PC-3 (cell line): ENCODE data around the gene ELK4.

ENCODE experiments used
- EZH2 ChIP-seq: fragments of 300-600 bp; sonication (generic); IDR thresholded peaks from one replicate; pipeline ENCODE4 v1.6.1; 2017; ENCODE audit warnings: antibody characterized with exemption, mild to moderate bottlenecking, low read length; ENCODE audit not compliant: unreplicated experiment
- TF ChIP-seq, protein P1 (sequence below): fragments of 300-600 bp; sonication (generic); conservative IDR thresholded peaks from 2 replicates; pipeline ENCODE4 v1.5.1; 2017; ENCODE audit warnings: antibody characterized with exemption, low read depth, mild to moderate bottlenecking, low read length

DNA sequence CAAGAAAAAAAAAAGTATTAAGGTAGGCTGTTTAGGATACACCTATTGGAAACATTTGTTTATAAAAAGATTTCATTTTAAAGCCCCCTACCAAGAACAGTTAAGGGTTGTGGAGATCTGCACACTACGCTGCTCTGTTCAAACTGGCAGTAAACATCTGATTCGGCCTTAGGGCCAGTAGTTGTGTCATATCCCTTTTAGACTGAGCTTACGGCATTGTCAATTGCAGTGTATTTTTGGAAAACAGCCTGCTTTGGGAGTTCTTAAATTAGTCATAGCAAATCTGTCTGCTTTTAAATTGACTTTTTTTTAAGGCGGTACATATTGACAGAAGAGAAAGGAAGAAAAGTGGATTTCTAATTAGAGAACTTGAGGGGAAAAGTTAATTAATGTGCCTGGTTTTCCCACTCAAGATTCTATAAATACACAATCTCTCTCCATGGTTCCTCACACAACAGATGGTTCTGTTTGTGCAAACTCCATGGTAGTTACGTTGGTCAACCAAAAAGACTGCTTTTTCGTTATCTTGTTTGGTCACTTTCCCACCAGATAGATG lies 1.7 kb upstream of the ELK4 start:
- TF ChIP-seq, protein P1, sequence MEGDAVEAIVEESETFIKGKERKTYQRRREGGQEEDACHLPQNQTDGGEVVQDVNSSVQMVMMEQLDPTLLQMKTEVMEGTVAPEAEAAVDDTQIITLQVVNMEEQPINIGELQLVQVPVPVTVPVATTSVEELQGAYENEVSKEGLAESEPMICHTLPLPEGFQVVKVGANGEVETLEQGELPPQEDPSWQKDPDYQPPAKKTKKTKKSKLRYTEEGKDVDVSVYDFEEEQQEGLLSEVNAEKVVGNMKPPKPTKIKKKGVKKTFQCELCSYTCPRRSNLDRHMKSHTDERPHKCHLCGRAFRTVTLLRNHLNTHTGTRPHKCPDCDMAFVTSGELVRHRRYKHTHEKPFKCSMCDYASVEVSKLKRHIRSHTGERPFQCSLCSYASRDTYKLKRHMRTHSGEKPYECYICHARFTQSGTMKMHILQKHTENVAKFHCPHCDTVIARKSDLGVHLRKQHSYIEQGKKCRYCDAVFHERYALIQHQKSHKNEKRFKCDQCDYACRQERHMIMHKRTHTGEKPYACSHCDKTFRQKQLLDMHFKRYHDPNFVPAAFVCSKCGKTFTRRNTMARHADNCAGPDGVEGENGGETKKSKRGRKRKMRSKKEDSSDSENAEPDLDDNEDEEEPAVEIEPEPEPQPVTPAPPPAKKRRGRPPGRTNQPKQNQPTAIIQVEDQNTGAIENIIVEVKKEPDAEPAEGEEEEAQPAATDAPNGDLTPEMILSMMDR, result no peak
- TF ChIP-seq EZH2, result no peak
